Epithelial cell of esophagus (primary cell): ENCODE measurements around the gene CSTF1.

Experiments used
- DNase-seq: peaks from one replicate; pipeline ENCODE4 v3.0.0; 2010; ENCODE audit warnings: low read depth
- H3K4me3 ChIP-seq: 2 replicates; pipeline ENCODE4 v1.5.1; 2011; ENCODE audit warnings: mild to moderate bottlenecking, low read length, control low read depth
- TF ChIP-seq, protein P1 (sequence below): IDR thresholded peaks from 2 replicates; pipeline ENCODE4 v1.5.1; 2011; ENCODE audit warnings: low read depth, mild to moderate bottlenecking, low read length, control low read depth, inconsistent platforms; ENCODE audit not compliant: insufficient read depth; ENCODE audit errors: missing control alignments

CSTF1 gene

DNA sequence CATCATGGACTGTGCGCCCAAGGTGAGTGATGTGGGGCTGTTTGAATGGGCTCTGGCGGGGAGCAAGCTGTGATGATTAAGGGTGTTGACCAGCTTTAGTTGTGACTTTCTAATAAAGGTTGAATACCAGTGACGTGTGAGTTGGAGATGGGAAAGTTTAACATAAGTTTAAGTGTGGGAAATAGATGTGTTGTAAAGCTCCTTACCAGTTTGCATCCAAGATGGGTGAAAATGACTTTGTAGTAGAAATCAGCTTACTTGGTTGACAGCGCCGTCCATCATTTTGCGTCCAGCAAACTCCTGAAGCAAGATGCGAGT, 20.0 kb downstream of the CSTF1 start:
- no peak overlapping the region for H3K4me3 ChIP-seq
- no peak for DNase-seq
- TF ChIP-seq, protein P1, sequence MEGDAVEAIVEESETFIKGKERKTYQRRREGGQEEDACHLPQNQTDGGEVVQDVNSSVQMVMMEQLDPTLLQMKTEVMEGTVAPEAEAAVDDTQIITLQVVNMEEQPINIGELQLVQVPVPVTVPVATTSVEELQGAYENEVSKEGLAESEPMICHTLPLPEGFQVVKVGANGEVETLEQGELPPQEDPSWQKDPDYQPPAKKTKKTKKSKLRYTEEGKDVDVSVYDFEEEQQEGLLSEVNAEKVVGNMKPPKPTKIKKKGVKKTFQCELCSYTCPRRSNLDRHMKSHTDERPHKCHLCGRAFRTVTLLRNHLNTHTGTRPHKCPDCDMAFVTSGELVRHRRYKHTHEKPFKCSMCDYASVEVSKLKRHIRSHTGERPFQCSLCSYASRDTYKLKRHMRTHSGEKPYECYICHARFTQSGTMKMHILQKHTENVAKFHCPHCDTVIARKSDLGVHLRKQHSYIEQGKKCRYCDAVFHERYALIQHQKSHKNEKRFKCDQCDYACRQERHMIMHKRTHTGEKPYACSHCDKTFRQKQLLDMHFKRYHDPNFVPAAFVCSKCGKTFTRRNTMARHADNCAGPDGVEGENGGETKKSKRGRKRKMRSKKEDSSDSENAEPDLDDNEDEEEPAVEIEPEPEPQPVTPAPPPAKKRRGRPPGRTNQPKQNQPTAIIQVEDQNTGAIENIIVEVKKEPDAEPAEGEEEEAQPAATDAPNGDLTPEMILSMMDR: no peak

- no peak for DNase-seq
- TF ChIP-seq, protein P1: no peak
These were observed 20.5 kb downstream of the CSTF1 start for GRCh38 chr20:56412949-56413348.

GRCh38 chr20:56414842-56415765, 22.7 kb downstream of the CSTF1 start:
- peak; percentile 21 for DNase-seq
- TF ChIP-seq, protein P1: no peak
- no peak overlapping the region for H3K4me3 ChIP-seq

More at GRCh38 chr20:56412949-56413348, 20.5 kb downstream of the CSTF1 start:
- H3K4me3 ChIP-seq: no peak overlapping the region

DNA sequence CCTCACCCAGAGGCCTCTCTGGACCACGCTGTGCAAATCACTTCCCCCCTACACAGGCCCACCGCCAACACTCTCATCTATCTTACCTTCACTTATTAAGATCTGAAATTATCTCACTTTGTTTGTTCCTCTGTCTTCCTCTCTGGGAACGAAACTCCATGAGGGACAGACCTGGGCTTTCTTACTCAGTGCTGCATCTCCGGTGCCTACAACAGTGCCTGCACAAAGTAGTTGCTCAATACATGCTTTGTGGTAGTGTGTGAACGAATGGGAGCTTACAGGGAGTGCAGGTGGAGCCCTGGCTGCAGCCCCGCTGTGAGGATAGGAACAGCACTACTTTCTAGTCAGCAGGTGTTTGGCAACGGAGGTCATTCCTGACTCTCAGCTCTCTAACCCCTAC, 25.0 kb downstream of the CSTF1 start:
- no peak overlapping the region for H3K4me3 ChIP-seq
- no peak for DNase-seq
- TF ChIP-seq, protein P1: no peak

DNA sequence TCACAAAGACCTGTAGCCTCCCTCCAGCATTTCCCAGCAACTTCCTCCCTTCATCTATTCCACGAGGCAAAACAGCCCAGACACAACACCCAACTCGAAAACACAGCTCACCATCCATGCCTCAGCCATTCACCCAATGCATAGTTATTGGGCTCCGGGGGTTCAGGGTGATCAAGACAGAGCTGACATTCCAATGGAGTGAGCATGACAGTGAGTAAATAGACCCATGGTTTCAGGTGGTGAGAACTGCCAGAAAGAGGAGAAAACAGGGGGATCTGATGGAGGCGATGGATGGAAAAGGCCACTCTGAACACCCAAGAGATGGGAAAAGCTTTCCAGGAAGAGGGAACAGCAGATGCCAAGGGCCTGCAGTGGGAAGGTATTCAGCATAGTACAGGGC, 25.5 kb downstream of the CSTF1 start:
- peak; percentile 16 for DNase-seq
- no peak overlapping the region for H3K4me3 ChIP-seq
- TF ChIP-seq, protein P1: no peak

DNA sequence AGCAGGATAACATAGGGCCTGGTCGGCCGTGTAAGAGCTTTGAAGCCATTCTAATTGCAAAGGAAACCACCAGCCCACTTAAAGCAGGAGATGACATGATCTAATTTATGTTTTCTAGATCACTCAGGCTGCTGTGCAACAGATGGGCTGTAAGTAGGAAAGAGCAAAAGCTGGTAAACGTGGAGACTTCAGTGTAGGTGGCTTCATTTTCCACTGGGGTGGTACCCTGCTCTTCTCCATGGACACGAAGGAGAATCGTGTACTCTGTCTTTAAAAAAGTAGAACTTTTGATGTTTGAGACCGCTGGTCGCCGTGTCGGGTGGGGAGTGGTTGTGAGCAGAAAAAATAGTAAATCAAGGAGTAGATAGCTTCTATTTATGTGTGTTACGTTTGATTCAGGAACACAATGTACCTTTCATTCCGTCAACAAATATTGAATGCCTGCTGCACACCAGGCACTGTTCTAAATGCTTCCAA, 26.0 kb downstream of the CSTF1 start:
- no peak overlapping the region for H3K4me3 ChIP-seq
- DNase-seq: no peak
- TF ChIP-seq, protein P1: no peak
